Posterior cingulate gyrus (tissue), 11 donors: ENCODE measurements around the gene RFTN1.

Experiments
- DNase-seq, 10 donors: peaks; one replicate each; pipeline versions ENCODE4 v3.0.0 to v3.0.0-alpha.2; 2020 to 2021; ENCODE audit warnings: mixed read lengths in 3 of 10
- intact Hi-C: fragments of 100-400 bp; cut with DNase I; formaldehyde crosslinking; loops from one replicate; pipeline ENCODE4 v1.15.1; 2023

The RFTN1 gene

DNA sequence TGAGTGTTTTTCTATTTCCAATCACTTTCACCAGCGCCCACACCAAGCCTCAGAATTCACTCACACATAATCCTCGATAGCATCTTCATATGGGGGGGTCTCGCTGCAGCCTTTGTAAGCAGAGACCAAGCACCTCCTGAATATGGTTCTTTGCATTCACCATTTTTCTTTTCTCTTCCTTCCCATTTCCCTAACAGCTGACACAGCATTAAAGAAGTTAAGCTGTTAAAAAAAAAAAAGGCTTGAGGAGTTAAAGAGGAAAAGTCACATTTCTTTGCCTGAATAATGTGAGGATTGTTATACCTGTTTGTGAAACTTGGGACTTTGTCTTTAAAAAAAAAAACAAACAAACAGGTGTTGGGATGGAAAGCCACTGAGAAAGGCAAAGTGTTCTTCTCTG lies 41.6 kb downstream of the RFTN1 start:
- no peak for DNase-seq
- intact Hi-C loops, result no loop called here

DNA sequence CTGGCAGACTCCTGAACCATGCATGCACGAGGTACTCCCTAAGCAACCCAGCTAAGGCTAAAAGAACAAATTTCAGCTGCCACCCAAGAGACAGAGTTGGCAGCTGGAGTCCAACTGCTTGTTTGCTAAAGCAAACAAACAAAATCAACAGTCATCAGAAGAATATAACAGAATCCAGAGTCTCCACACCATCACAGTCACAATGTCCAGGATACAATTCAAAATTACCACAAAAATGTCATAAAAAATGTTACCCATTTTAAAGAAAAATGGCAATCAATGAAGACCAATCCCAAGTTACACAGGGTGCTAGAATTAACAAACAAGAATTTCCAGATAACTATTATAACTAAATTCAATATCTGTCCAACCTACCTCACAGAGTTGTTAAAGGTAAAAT lies 42.9 kb downstream of the RFTN1 start:
- DNase-seq, result no peak
- intact Hi-C loops, result no loop called here

DNA sequence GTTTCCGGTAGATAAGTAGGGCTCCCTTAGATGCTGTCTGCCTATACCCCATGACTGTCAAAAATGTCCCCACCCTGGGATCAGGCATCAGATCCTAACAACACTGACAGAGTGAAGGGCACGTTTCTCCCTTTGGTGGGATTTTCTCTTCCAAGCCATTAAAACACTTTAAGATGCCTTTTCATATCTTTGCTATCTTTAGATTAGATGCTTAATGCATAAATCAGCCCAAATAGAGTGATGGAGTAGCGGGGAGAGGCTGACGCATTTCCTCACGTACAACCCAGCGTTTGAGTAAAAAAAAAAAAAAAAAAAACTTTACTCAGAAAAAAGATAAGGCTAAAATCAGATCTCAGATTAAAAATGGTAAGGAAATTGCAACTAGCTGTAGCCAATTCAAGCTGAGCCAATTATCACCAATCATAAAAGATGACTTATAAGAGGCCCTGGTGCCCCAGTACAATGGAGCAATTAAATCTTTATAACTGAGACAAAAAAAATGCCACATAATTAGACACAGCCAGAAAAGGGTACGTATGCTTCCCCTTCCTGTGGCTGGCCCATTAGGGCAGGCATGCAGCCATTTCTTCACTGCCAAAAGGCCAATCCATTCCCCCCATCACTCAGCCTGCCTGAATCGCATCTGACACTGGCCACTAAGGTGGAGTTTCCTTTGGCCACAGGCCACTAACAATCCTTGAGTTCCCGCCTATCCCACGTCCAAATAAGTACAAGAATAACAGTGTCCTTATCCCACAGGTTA lies 45.0 kb downstream of the RFTN1 start:
- DNase-seq, result no peak

DNA sequence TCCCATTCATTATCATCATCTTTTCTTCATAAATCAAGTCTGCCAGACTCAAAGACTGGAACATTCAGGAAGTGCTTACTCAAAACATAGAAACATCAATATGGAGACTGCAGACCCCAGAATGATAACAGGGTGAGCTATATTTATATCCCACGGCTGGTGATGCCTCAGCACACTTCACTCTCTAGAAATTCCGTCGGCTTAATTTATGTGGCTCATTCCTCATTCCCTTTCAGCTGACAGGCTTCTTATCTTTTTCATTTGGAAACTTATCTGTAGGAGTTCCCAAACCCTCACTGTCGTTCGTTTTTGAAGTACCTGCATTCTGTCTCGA lies 45.5 kb downstream of the RFTN1 start:
- DNase-seq, result no peak
- intact Hi-C loops, result no loop called here

More for the DNA sequence above, 45.0 kb downstream of the RFTN1 start:
- intact Hi-C loops, result no loop called here

DNA sequence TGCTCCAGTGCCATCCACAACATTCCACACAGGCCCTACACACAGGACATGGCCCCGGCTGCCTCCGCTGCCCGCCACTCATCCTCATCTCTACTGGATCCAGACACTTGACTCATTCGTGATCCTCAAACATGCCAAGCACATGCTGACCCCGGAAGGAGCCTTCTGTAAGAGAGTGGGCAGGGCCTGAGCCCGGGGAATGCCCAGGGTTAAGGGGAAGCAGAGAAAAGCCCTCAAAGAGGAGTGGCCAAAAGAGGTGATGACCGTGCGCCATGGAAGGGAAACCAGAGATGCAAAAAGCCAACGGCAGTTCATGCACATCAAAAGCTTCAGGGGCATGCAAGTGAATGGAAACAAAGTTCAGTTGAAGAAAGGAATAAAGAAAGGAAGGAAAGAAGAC lies 46.1 kb downstream of the RFTN1 start:
- DNase-seq, result peak in 1 of 10 donors; percentile 72
- intact Hi-C loops, result no loop called here

DNA sequence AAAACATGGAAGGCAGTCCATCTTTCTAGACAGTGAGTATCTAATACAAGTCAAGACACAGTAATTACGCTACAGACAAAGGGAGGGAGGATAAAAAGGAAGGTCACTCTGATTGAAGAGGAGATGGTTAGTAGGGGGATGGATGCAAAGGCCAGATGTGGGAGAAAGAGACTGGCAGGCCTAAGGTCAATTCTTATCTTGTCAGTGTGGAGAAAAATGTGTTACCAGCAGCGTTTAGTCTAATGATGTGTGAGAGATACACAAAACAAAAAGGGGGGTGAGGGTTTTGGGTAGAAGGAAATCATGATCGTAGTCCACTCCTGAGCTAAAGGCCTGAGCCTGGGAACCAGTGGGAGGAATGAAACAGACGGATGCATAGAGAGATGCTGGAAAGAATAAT lies 46.7 kb downstream of the RFTN1 start:
- no peak for DNase-seq
- intact Hi-C loops, result no loop called here

DNA sequence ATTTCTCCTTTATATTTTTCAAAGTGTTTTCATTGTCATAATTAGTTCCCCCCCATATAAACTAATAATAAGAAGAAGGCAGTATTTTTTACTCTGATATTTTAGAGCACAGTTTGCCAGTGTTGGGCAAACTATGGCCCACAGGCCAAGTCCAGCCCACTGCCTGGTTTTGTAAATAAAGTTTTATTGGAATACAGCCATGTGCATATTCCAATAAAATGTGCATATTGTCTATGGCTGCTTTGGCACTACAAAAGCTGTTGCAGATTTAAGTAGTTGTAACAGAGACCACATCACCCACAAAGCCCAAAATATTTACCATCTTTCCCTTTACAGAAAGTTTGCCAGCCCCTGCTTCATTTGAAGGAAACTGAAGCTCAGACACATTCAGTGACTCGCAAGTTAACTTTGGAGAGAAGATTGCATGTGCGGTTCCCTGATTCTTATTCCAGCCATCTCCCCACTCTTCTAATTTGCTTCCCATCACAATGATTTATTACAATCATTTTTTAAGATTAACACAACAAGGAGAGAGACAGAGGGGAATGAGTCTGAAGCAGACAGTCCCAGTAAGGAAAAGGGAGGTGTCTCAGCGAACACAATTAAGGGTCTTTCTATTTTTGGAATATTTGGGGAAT lies 48.9 kb downstream of the RFTN1 start:
- no peak for DNase-seq
- intact Hi-C loops, result no loop called here

DNA sequence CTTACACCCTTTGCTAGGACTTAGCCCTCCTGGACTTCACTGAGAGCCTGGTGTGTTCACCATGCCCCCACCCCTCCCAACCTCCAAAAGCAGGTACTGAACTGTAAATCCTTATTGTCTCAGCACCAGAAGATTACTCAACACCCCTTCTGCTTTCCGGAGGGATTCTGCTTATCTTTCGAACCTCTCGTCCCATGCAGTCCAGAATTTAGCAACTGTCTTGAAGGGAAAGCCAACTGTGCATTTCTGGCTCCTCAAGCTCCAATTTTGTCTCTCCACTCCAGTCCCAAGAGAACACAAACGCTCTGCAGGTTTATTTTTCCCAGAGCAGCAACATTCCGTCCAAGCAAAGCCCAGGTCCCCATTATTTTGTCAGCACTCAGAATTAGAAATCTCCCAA lies 49.6 kb downstream of the RFTN1 start:
- DNase-seq, result no peak
- intact Hi-C loops, result no loop called here

DNA sequence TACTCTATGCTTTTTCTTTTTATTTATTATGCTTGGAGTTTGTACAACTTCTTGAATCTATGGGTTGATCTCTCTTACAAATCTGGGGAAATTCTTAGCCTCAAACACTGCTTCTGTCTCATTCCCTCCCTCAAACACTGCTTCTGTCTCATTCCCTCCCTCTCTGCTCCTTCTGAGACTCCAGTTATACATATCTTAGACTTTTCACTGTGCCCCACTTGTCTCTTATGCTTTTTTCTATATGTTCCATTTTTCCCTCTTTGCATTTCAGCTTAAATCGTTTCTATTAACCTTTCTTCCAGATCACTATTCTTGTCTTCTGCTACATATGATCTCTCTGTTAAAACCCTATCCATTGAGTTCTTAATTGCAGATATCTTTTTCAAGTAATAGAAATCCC lies 50.4 kb downstream of the RFTN1 start:
- intact Hi-C loops, result no loop called here
- DNase-seq, result no peak

DNA sequence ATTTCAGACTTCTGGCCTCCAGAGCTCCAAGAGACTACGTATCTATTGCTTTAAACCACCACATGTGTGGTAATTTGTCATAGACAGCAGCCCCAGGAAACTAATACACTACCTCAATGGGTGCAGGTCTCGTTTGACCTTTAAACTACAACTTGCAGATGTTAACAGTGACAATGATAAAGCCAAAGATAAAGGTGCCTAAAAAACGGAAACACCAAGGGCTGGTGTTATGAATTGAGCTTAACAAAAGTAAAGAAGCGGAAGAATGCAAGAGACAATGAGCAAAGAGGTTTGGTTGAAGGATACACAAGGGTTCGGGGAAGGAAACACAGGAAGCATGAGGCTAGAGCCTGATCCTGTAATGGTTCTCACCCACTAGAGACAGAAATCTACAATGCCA lies 50.8 kb downstream of the RFTN1 start:
- no peak for DNase-seq
- intact Hi-C loops, result no loop called here

DNA sequence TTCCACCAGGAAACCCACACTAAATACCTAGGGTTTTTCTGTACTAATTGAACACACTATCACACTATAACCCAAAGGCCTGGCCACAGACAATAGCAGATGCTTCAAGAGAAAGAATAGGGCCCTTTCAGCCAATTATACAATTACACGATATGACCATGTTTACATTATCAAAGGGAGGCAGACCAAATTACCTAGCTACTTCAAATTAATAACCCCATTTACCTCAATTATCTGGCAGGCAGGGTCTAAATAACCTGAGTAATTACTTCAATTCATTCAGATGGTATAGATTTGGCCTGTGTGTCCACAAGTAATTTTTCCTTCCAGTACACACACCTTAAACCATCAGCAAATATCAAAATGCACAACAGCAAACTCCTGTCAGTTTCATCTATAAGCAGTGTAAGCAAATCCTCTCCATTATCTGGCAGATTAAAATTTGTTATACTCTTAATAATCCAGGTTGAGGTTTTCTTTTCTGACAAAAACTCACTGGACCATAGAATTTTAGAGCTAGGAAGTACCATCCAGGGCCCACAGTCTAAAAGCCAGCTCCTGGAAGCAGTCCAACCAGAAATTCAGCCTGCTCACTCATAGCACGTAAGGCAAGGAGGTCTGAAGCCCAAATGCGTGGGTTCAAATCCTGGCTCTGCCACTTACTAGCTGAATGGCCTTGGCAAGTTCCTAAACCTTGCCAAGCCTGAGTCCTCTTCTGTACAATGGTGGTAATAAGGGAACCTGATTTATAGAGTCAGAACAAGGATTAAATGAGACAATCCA lies 51.8 kb downstream of the RFTN1 start:
- no peak for DNase-seq
- intact Hi-C loops, result no loop called here

DNA sequence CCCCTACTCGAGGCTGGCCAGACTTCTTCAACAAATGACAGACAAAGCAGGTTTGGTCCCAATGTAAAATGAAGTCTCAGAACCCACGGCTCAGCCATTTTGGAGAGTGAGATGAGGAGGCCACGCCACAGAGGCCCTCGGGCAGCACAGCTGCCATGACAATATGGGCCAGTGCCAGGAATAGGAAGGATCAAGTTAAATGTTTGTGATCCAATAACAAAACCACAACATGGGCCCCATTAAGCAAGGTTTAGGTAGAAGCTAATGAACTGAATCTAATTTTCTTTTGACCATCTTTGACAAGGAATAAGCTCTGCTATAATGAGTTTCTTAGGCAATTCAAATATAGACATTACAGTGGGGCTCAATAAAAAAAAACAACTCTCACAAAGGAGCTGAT lies 52.6 kb downstream of the RFTN1 start:
- no peak for DNase-seq
- intact Hi-C loops, result no loop called here

DNA sequence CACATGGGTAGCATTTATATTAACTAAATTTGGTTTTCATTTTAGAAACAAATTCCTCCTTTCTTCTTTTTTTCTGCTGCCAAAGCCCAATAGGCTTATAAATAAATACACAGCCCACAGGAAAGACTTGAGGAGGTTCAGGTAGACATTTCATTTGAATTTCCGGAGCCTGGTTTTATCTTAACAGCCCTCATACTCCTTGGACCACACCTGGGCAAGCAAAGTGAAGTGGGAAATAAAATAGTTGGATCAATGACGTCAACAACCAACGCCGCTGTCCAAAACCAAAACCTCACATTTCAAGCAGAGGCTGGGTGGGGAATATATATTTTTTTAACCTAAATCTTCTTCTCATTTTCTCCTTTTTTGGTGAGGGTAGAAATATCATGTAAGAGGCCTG lies 53.2 kb downstream of the RFTN1 start:
- DNase-seq, result no peak
- intact Hi-C loops, result no loop called here

DNA sequence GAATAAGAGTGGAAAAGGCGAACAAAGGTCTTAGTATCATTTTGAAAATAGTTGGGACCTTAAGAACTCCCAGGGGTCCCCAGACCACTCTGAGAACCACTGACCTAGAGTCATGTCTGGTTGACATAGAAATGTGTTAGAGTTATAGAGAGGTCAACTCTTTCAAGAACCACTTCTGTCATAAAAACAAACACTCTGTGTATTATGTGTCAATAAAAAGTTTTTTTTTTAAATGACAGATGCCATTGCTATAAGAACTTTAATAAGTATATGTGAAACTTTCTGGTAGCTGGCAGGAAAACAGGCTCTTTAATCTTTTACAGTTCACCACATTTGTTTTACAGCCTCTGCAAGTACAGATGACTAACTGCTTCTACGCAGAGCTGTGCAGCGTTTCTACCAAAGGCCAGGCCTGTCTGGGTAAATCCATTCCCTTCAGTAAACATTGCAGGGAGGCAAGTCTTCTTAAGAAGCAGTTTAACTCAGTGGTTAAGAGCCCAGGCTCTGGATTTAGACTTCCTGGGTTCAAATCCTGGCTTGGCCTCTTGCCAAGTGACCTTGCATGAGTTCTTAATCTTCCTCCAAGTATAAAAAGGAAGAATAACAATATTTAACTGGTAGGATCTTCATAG lies 56.6 kb downstream of the RFTN1 start:
- intact Hi-C loops, result no loop called here
- peak in 3 of 10 donors; percentile 28 to 84 (median 82) for DNase-seq

DNA sequence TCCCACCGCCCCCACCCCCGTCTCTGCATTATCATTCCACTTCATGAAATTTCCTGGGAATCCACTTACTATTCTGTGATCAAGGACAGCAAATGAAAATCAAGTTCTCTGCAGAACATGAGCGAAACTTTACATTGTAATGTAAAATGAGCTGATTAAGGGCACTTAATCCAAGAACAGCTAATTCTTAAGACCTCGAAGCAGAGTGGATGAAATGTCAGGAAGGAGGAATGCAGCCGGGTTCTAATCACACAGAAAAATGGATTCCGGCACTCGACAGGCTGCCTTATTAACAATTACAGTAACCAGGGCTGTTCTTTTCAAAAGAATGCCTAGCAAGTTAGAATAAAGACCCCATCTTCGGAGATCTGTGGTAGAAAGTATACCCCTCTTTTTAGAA lies 57.5 kb downstream of the RFTN1 start:
- no peak for DNase-seq
- intact Hi-C loops, result no loop called here

DNA sequence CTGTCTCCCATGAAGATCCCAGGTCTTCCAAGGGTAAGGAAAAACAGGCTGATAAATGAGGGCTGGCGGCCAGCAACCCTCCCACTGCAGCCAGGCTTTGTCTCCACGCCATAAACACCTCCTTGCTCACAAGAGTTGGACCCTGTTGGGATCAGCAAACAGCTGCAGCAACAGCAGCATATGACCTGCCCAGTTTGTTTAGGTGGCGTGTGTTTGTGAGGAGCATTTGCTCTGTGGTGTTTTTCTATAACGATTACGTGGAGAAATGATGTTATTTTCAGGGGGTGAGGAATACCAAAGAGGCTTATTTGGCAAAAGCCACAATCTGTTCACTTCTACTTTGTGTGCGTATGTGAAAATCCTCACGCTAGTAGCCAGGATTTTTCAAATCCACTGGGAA lies 58.5 kb downstream of the RFTN1 start:
- DNase-seq, result peak in 2 of 10 donors; percentile 63 to 64

DNA sequence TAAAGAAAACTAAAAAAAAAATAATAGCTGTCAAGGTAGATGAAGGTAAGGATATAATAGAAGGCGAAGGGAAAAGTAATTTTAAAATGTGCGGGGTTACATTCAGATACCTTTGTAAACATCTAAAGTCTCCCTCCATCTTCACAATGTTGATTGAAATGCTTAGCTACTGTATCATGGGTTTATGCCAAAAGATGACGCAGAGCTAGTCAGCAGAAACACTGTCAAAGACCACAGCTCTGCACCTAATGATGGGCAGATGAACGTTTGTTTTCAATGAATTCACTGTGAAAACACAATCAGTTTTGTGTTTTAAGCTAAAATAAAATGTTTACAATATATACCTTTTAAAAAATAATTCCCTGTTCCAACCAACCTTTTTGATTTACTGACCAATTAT lies 61.2 kb downstream of the RFTN1 start:
- no peak for DNase-seq
- intact Hi-C loops, result no loop called here

More for the DNA sequence above, 58.5 kb downstream of the RFTN1 start:
- intact Hi-C loops, result no loop called here

DNA sequence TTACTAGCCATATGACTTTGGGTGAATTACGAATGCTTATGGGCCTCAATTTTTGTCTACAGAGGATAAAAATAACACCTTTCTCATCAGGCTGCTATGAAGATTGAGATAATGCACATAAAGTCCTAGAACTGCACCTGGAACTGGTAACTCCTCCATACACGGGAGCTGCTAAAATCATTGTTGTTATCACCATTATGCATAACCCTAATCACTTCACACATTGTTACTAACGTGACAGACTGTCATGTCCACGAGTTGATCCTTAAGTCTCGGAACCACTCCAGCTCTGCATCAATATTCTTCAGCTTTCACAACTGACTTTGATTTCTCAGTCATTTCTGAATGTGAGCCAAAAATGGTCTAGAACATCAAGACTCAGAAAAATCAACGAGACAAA lies 64.1 kb downstream of the RFTN1 start:
- DNase-seq, result no peak
- intact Hi-C loops, result no loop called here

DNA sequence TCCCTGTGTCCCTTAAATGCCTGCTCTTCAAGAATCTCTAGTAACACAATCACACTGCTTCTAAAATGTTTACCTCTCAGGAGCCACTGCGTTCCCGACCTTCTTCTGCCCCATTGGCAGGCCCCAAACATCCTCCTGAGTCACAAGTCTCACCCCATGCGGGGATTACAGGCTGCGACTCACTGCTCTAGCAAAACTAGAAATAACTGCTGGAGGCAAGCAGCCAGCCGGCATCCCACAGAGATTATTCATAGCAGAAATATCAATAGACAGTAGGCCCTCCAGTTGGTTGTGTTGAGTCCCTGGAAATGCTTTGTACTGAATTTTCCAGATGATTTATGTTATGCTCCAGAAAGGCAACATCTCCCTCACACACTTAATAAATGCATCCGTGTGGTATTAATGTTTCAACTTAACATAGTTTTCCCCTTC lies 64.8 kb downstream of the RFTN1 start:
- peak in 8 of 10 donors; percentile 35 to 92 (median 62) for DNase-seq
- intact Hi-C loops, result no loop called here

DNA sequence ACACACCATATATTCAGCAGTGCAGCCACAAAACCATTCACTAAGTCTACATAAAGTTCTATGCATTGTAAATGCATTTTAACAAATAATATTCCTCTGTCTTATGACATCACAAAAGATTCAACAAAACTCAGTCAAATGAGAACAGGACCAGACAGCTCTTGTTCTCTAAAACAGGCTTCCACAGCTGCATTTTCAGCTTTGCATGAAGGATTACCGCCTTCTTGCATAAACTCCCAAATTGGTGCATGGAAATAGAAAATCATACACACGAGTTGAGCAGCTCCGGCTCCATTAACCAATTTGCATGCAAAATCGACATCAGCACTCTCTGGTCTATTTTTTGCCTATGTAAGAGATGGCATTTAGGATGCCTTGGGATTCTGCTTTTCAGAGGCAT lies 66.4 kb downstream of the RFTN1 start:
- no peak for DNase-seq
- intact Hi-C loops, result no loop called here

DNA sequence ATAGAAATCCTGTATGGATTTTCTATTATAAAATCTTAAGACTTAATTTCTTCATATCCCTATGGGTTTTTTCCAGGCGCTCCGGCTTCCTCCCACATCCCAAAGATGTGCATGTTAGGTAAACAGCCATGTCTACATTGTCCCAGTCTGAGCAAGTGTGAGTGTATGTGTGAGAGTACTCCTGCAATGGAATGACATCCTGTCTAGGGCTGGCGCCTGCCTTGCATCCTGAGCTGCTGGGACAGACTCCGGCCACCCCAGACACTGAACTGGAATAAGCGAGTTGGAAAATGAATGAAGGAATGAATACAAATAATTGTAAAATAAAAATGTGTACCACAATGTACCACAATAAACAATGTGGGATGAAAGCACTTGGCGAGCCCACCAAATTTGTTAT lies 69.2 kb downstream of the RFTN1 start:
- intact Hi-C loops, result no loop called here
- peak in 1 of 10 donors; percentile 79 for DNase-seq
